GM23248 (cell line): ENCODE results near the gene TPBGL. TPM values are rescaled to one million over a fixed set of nuclear protein-coding genes. Genes with fewer than 3 reads are reported as not detected.
"Not testable (repeated sequence)": the region's sequence is repeated elsewhere in the genome, so short reads cannot be mapped to it uniquely, and the experiment has no call there.

Source experiments
- DNase-seq: peaks from one replicate; pipeline ENCODE4 v3.0.0-alpha.2; 2015
- H2AFZ ChIP-seq: fragments of 200-600 bp; sonication (generic); 2 replicates; pipeline ENCODE4 v1.6.1; 2016; ENCODE audit warnings: antibody characterized with exemption
- H3F3A ChIP-seq: fragments of 200-600 bp; sonication (generic); 2 replicates; pipeline ENCODE4 v1.6.1; 2016; ENCODE audit warnings: mild to moderate bottlenecking, antibody characterized with exemption, mixed run types; ENCODE audit not compliant: insufficient read depth
- H3K27ac ChIP-seq: fragments of 200-600 bp; sonication (generic); 2 replicates; pipeline ENCODE4 v1.5.1; 2016; ENCODE audit warnings: mild to moderate bottlenecking
- H3K27me3 ChIP-seq: fragments of 200-600 bp; sonication (generic); replicated peaks from 2 replicates; pipeline ENCODE4 v1.6.1; 2016; ENCODE audit warnings: mild to moderate bottlenecking; ENCODE audit not compliant: insufficient read depth
- H3K36me3 ChIP-seq: fragments of 200-600 bp; sonication (generic); 2 replicates; pipeline ENCODE4 v1.6.1; 2016; ENCODE audit warnings: low read depth, mild to moderate bottlenecking
- H3K4me1 ChIP-seq: fragments of 200-600 bp; sonication (generic); 2 replicates; pipeline ENCODE4 v1.6.1; 2016; ENCODE audit warnings: mild to moderate bottlenecking; ENCODE audit not compliant: insufficient read depth
- H3K4me2 ChIP-seq: fragments of 200-600 bp; sonication (generic); one replicate; pipeline ENCODE4 v1.6.1; 2016; ENCODE audit warnings: mild to moderate bottlenecking; ENCODE audit not compliant: unreplicated experiment
- H3K4me3 ChIP-seq: fragments of 200-600 bp; sonication (generic); 2 replicates; pipeline ENCODE4 v1.5.1; 2016; ENCODE audit warnings: mild to moderate bottlenecking
- H3K79me2 ChIP-seq: fragments of 200-600 bp; sonication (generic); 2 replicates; pipeline ENCODE4 v1.6.1; 2016; ENCODE audit warnings: mild to moderate bottlenecking; ENCODE audit not compliant: insufficient read depth
- H3K9ac ChIP-seq: fragments of 200-600 bp; sonication (generic); 2 replicates; pipeline ENCODE4 v1.6.1; 2016; ENCODE audit warnings: mild to moderate bottlenecking
- H3K9me2 ChIP-seq: fragments of 200-600 bp; sonication (generic); 2 replicates; pipeline ENCODE4 v1.6.1; 2016; ENCODE audit warnings: mixed run types, mild to moderate bottlenecking, moderate library complexity; ENCODE audit not compliant: insufficient read depth
- H3K9me3 ChIP-seq: fragments of 200-600 bp; sonication (generic); one replicate; pipeline ENCODE4 v1.6.1; 2017; ENCODE audit warnings: low read depth
- H4K20me1 ChIP-seq: fragments of 200-600 bp; sonication (generic); 2 replicates; pipeline ENCODE4 v1.6.0; 2016; ENCODE audit not compliant: insufficient read depth
- EZH2 ChIP-seq: fragments of 200-600 bp; sonication (generic); IDR thresholded peaks from 2 replicates; pipeline ENCODE4 v1.6.1; 2018; ENCODE audit warnings: antibody characterized with exemption, mild to moderate bottlenecking; ENCODE audit not compliant: insufficient read depth, poor library complexity, severe bottlenecking
- EZH2phosphoT487 ChIP-seq: fragments of 200-600 bp; sonication (generic); IDR thresholded peaks from 2 replicates; pipeline ENCODE4 v1.6.1; 2018; ENCODE audit warnings: antibody characterized with exemption, moderate library complexity, mild to moderate bottlenecking, low read depth; ENCODE audit not compliant: insufficient read depth
- WGBS, 2 experiments: methylation state at CpG; one replicate each; pipeline ENCODE4 v1.1.6; 2015 to 2017; ENCODE audit warnings: low lambda C conversion rate in 2 of 2, low coverage in 1 of 2; ENCODE audit errors: missing lambda C conversion rate in 2 of 2; 5-methylcytosine and 5-hydroxymethylcytosine counted together
- in situ Hi-C: fragments of 300-500 bp; cut with MboI; formaldehyde crosslinking; loops from 2 replicates; pipeline ENCODE4 v1.15.0; 2020
- polyA plus RNA-seq: library from polyadenylated mRNA; unstranded; fragments of >200 nt; fragmentation: Nextera tagmentation; extraction: Ambion mirVana; gene quantifications from 2 replicates; pipeline ENCODE4 v1.2.1, GENCODE V29; 2016
- total RNA-seq: library from RNA; depleted of rRNA; stranded (reverse); fragments of >200 nt; shearing (Covaris generic); gene quantifications from 2 replicates; pipeline ENCODE4 v1.2.3, GENCODE V29; 2014

TPBGL gene
- total and polyA plus RNA-seq, 2 experiments from 2014 or later = not detected

GRCh38 chr11:75272821-75273301, 32.3 kb downstream of the TPBGL start:
- H3K9ac ChIP-seq = no peak overlapping the region
- H3K79me2 ChIP-seq = no peaks in the 10 kb centered on the region
- H3K27me3 ChIP-seq = no peaks in the 10 kb centered on the region
- H3K9me3 ChIP-seq = no peaks in the 10 kb centered on the region
- no peak overlapping the region for H2AFZ ChIP-seq
- H3F3A ChIP-seq = no peaks in the 10 kb centered on the region
- no peaks in the 10 kb centered on the region for H3K9me2 ChIP-seq
- H3K4me1 ChIP-seq = no peaks in the 10 kb centered on the region
- H3K4me2 ChIP-seq = no peak overlapping the region
- TF ChIP-seq EZH2 (no peak), EZH2phosphoT487 (no peak)
- no peak overlapping the region for H3K27ac ChIP-seq
- H3K4me3 ChIP-seq = no peak overlapping the region
- in situ Hi-C loops = loop anchor here (10.0 kb wide), 1 partner anchor 262 kb away; no protein-coding TSS in a partner anchor
- H3K36me3 ChIP-seq = no peaks in the 10 kb centered on the region
- H4K20me1 ChIP-seq = no peaks in the 10 kb centered on the region
- WGBS, 2 experiments = 78 to 79% methylated on average over 12 of the region's 12 CpGs
- DNase-seq = no peak

- TF ChIP-seq EZH2phosphoT487 (no peak), EZH2 (no peak)
- in situ Hi-C loops = loop anchor here (10.0 kb wide), 1 partner anchor 261 kb away; no protein-coding TSS in a partner anchor
- DNase-seq = no peak
Measured at GRCh38 chr11:75273411-75274391, 33.1 kb downstream of the TPBGL start.

GRCh38 chr11:75274716-75275115, 34.1 kb downstream of the TPBGL start:
- not testable (repeated sequence) for H3K4me3 ChIP-seq, H3K9ac ChIP-seq, H4K20me1 ChIP-seq, H2AFZ ChIP-seq, H3K4me2 ChIP-seq, H3K79me2 ChIP-seq, H3K9me2 ChIP-seq, H3K4me1 ChIP-seq, H3K27me3 ChIP-seq, H3K9me3 ChIP-seq, H3F3A ChIP-seq, H3K36me3 ChIP-seq, H3K27ac ChIP-seq, DNase-seq
- WGBS, 2 experiments = 82 to 88% methylated on average over 2 to 3 of the region's 3 CpGs
- in situ Hi-C loops = loop anchor here (5.0 to 10.0 kb wide), 2 partner anchors 108 to 260 kb away; no protein-coding TSS in a partner anchor

More at GRCh38 chr11:75273411-75274391, 33.1 kb downstream of the TPBGL start:
- Histone ChIP-seq H3K36me3 (no peaks in the 10 kb centered on the region), H3K4me1 (no peaks in the 10 kb centered on the region), H3K4me2 (no peak overlapping the region), H3K4me3 (no peak overlapping the region), H4K20me1 (no peaks in the 10 kb centered on the region), H2AFZ (no peak overlapping the region), H3K9ac (no peak overlapping the region), H3K27ac (no peak overlapping the region), H3K79me2 (no peaks in the 10 kb centered on the region), H3K9me3 (no peaks in the 10 kb centered on the region), H3K27me3 (no peaks in the 10 kb centered on the region), H3K9me2 (no peaks in the 10 kb centered on the region), H3F3A (no peaks in the 10 kb centered on the region)
- WGBS, 2 experiments = 90 to 96% methylated on average over 15 of the region's 15 CpGs

- Histone ChIP-seq H3F3A (no peaks in the 10 kb centered on the region), H3K36me3 (no peaks in the 10 kb centered on the region), H3K27me3 (no peaks in the 10 kb centered on the region), H2AFZ (no peak overlapping the region), H3K4me1 (no peaks in the 10 kb centered on the region), H3K9me3 (no peaks in the 10 kb centered on the region), H3K9ac (no peak overlapping the region), H3K4me2 (no peak overlapping the region), H4K20me1 (no peaks in the 10 kb centered on the region), H3K27ac (no peak overlapping the region), H3K9me2 (no peaks in the 10 kb centered on the region), H3K4me3 (no peak overlapping the region), H3K79me2 (no peaks in the 10 kb centered on the region)
- TF ChIP-seq EZH2phosphoT487 = no peak
- no peak for DNase-seq
- WGBS, 2 experiments = 82 to 84% methylated on average over 6 of the region's 6 CpGs
- in situ Hi-C loops = loop anchor here (5.0 to 10.0 kb wide), 2 partner anchors 107 to 259 kb away; no protein-coding TSS in a partner anchor
Measured at GRCh38 chr11:75275581-75275980, 35.0 kb downstream of the TPBGL start.
